GM12874 (cell line): Measurements from ENCODE around the gene DES.

ENCODE experiments used
- CTCF ChIP-seq: IDR thresholded peaks from 2 replicates; pipeline ENCODE4 v1.5.1; 2011; ENCODE audit warnings: low read depth, mild to moderate bottlenecking, control low read depth, low read length, moderate library complexity; ENCODE audit not compliant: insufficient read depth

DES gene

GRCh38 chr2:219449609-219450008, 31.4 kb downstream of the DES start:
- no peak for TF ChIP-seq CTCF

DNA sequence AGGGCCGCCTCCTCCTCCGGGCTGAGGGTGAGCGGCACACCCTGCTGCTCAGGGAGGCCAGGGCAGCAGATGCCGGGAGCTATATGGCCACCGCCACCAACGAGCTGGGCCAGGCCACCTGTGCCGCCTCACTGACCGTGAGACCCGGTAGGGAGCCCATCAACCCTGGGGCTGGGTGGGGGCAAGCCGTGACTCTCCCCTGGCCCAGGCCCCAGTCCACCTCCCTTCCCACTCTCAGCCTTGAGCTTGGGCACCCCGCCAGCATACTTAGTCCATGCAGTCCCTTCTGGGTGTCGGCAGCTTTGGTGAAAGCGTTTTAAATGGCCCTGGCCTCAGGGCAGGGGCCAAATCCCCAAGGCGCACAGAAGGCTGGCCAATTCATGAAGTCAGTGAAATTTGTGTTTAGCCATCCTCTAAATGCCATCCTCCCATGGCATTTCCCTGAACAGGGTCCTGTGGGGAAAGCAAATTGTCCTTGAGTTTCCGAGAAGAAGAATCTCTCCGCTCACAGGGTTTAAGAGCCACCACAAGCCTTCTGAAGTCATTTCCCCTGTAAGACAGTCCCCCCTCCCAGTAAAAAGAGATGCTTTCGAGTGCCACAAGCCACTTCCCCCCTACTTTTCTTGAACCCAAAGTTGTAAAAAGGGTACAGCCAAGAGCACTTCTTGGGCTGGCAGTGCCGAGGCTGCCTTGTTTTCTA, 33.6 kb downstream of the DES start:
- no peak for TF ChIP-seq CTCF

- TF ChIP-seq CTCF: no peak
Measured at GRCh38 chr2:219452361-219453317, 34.5 kb downstream of the DES start.

DNA sequence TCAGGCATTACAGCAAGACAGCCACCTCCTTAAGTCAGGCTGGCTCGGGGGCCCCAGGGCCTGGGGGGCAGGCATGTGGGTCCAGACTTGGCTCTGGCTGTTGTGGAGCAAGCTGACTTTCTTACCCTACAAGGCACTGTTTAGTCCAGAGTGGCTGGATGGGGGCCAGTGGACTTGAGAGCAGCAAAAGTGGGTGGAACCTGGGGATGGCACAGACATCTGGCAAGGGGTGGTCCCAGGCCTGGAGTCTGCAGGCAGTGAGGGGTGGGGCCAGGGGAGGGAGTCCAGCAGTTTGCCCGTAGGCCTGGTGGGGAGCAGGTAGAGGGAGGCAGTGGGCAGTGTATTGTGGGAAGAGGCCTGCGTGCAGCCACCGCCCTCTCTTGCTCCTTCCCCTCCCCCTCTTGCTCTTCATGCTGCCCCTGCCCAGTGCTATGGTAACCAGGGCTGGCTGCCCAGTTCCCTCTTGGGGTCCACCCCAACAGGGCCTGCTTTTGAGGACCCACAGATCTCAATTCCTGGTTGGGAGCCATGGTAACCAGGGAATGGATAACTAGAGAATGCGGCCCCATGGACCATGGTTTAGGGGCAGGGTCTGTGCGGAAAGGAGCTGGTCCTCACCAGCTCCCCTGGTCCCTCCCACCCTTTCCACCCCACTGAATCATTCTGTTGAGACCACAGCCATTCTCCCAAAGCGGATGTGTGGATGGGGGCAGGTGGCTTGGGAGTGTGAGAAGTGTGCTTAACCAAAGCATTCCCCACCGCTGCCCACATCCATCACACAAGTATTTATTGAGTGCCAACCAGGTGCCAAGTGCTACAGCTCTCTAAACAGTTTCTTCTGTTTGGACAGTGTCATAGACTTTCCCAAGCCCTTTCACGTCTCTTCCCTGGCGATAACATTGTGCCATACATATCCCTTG, 35.8 kb downstream of the DES start:
- TF ChIP-seq CTCF: no peak

DNA sequence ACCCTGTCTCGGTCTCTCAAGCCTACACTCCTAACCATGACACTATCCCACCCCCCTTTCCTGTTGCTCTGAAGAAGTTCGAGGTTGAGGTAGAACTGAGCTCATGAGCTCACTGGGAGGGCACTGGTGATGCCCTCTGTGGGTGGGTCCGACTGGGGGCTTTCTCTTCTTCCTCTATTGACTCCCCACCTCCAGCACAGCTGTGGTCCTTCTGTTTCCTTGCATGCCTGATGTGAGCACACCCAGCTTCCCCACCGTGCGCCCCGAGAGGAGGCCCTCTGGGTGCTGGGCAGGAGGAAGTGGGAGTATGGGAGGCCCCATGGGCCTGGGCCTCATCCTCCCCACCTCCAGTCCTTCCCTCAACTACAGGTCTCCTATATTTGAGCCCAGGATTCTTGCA, 37.4 kb downstream of the DES start:
- TF ChIP-seq CTCF: no peak

- TF ChIP-seq CTCF: 0 out of 2 replicates have a peak, but pooled peaks have one; percentile 15
Measured at GRCh38 chr2:219457784-219458369, 39.7 kb downstream of the DES start.
